ENCODE data around the gene KRT82.

KRT82 gene

DNA sequence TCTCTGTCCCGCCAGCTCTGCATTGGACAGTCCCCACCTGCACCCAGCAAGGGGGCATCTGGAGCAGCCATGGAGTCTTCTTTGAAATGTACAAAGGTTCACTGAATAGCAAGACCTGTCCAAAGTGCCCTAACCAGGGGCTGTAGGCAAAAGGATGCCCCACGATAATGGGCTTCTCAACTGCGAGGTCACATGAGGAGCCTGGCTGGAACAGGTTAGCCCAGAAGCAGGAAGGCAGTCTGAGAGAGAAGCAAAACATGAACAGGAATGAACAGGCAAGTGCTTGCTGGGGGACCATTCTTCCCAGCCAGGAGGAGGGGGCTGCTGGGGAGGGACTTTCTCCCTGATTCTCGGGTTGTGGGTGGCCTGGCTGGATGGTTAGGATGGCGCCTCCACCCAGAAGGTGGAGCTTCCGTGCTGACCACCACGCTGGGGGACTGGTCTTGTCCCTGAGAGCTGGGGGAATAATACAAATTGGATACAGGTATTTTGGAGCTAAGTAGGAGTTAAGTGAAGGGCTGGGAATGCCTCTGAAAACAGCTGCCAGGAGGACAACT is 46.0 kb downstream of the KRT82 start:
- TF ChIP-seq, protein P1, sequence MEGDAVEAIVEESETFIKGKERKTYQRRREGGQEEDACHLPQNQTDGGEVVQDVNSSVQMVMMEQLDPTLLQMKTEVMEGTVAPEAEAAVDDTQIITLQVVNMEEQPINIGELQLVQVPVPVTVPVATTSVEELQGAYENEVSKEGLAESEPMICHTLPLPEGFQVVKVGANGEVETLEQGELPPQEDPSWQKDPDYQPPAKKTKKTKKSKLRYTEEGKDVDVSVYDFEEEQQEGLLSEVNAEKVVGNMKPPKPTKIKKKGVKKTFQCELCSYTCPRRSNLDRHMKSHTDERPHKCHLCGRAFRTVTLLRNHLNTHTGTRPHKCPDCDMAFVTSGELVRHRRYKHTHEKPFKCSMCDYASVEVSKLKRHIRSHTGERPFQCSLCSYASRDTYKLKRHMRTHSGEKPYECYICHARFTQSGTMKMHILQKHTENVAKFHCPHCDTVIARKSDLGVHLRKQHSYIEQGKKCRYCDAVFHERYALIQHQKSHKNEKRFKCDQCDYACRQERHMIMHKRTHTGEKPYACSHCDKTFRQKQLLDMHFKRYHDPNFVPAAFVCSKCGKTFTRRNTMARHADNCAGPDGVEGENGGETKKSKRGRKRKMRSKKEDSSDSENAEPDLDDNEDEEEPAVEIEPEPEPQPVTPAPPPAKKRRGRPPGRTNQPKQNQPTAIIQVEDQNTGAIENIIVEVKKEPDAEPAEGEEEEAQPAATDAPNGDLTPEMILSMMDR (IDR thresholded peaks at IDR 0.05; ENCODE audit: low read depth, low read length), result no peak
- no peak for DNase-seq
- Histone ChIP-seq H3K4me3 (ENCODE audit: low read depth, low read length) (no peak overlapping the region), H3K9me3 (no peaks in the 10 kb centered on the region), H3K36me3 (no peaks in the 10 kb centered on the region), H3K4me1 (no peaks in the 10 kb centered on the region), H3K27me3 (peaks cover 18% of the 10 kb centered on the region; the same call in 1 of the 2 replicates)

DNA sequence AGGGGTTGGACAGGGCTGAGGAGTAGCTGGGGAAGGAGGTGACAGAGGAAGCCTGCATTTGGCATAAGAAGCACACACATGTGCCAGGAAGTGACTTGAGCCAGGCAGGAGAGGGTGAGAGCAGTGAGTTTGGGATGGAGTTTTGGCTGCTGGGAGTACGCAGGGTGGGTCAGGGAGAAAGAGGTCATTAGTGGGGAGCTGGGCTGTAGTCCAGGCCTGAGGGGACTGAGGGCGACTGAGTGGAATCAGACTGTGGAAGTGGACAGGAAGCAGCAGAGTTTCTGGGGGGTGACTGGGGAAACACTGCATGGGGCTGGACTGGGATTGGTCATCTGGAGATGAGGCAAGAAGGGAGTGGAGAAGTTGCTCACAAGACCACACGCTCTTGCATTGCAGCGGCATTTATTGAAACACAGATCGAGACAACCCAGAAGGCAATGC is 46.5 kb downstream of the KRT82 start:
- H3K4me1 ChIP-seq, result no peaks in the 10 kb centered on the region
- no peak overlapping the region for H3K4me3 ChIP-seq (ENCODE audit: low read depth, low read length)
- TF ChIP-seq, protein P1 (IDR thresholded peaks at IDR 0.05; ENCODE audit: low read depth, low read length), result no peak
- no peaks in the 10 kb centered on the region for H3K9me3 ChIP-seq
- H3K36me3 ChIP-seq, result no peaks in the 10 kb centered on the region
- H3K27me3 ChIP-seq, result peaks cover 21% of the 10 kb centered on the region
- no peak for DNase-seq

DNA sequence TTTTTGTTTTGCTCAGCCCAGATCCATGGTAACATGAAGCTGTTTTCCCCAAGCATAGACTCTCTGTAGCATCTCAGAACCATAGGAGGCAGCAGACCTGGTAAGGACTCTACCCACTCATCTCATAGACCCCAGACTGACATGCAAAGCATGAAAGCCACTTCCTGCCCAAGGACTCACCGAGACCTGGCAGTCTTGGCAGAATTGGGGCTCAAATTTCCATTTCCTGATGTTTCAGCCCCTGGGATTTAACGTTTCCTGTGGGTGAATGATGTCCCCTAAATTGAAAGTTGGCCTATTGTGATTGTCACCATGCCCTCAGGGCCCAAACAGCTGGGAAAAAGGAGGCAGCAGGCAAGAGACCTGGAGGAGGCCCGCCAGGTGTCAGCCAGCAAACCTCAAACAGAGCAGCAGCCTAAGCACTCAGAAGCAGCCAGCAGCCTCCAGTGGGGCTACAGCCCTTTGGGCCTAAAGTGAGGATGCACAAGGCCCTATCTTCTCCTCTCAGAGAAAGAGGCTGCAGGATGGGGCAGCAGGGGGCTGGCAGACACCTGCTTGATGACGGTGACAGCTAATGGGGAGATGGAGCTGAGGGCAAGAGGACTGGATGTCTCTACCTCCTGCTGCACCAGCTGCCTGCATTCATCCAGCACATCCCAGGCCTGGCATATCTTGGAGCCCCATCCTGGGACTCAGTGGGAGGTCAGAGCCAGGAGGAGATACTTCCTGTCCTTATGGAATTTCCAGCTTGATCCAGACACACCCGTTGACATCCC is 47.4 kb downstream of the KRT82 start:
- peaks cover 29% of the 10 kb centered on the region for H3K27me3 ChIP-seq
- no peak for DNase-seq
- H3K36me3 ChIP-seq, result no peaks in the 10 kb centered on the region

DNA sequence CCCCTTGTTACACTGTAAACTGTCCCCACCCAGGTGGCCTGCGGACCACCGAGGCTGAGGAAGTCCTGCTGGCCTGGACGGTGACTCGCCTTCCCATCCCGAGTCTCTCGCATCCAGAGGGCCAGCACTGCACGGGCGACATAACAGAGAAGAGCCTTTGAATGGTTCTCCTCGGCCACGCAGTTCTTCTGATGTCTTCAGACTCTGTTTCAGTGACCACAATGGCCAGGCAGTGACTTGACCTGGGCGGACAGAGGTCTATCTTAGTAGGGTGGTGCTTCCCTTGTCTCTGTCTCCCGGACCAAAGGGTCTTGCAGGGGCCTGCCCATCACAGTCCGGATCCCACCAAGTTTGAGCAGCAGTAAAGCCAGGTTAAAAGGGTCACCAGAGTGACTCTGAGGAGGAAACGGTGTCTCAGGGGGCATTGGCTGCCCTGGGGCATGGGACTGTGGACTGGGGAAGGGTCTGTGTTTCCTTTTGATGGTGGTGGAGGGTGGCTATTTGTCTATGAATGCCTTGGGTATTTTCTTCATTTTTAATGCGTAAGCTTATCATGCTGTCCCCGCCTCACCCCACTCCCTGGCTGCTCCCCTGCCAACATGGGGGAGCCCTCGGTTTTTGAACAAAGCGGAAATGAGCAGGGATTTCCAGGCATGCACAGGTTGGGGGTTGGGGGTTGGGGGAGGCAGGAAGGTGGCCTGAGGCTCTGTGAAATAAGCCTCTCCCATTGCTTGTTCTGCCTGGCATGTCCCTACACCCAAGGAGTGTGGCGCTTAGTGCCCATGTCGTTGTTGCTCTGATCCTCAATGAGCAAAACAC is 49.2 kb downstream of the KRT82 start:
- Histone ChIP-seq H3K4me1 (peaks cover 8% of the 10 kb centered on the region), H3K36me3 (no peaks in the 10 kb centered on the region)

More for the DNA sequence above, 47.4 kb downstream of the KRT82 start:
- TF ChIP-seq, protein P1 (IDR thresholded peaks at IDR 0.05; ENCODE audit: low read depth, low read length), result no peak
- peaks cover 8% of the 10 kb centered on the region for H3K4me1 ChIP-seq
- H3K9me3 ChIP-seq, result no peaks in the 10 kb centered on the region
- H3K4me3 ChIP-seq (ENCODE audit: low read depth, low read length), result no peak overlapping the region

DNA sequence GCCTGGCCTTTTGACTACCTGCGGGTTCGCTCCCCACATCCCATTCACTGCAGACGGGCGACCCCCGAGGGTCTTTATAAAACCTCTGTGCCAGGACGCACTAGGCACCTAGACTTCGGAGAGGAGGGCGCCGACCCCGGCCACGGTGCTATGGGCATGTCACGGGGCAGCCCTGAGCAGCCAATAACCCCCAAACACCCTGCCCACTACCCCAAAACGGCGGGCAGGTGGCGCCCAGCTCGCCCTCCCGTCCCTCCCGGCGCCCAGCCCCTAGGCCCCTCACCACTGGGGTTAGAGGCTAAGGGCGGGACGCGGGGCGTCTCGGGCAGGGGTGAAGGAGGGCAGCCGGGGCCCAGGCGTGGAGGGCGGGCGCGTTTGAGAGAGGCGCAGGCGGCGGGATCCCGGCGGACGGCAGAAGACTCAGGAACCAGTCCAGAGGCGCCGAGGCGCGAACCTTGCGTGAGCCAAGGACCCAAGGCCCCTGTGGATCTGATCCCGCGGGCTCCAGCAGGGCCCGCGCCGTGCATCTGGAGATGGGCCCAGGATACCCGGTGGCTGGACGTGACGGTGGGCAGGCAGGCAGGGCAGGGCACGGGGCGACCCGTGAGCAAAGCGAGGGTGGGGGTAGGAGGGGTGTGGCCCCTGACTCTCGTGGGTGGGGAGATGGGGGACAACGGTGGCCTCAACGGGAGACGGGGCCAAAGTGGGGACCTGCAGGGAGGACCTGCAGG is 49.9 kb downstream of the KRT82 start:
- Histone ChIP-seq H3K4me1 (peaks cover 8% of the 10 kb centered on the region), H3K27me3 (peaks cover 31% of the 10 kb centered on the region), H3K36me3 (no peaks in the 10 kb centered on the region), H3K9me3 (no peaks in the 10 kb centered on the region), H3K4me3 (ENCODE audit: low read depth, low read length) (no peak overlapping the region)
- DNase-seq, result no peak
- TF ChIP-seq, protein P1 (IDR thresholded peaks at IDR 0.05; ENCODE audit: low read depth, low read length), result no peak

More for the DNA sequence above, 49.2 kb downstream of the KRT82 start:
- no peak for DNase-seq
- H3K27me3 ChIP-seq, result peaks cover 29% of the 10 kb centered on the region
- H3K9me3 ChIP-seq, result no peaks in the 10 kb centered on the region
- TF ChIP-seq, protein P1 (IDR thresholded peaks at IDR 0.05; ENCODE audit: low read depth, low read length), result no peak
- H3K4me3 ChIP-seq (ENCODE audit: low read depth, low read length), result no peak overlapping the region
